Activated CD8-positive, alpha-beta memory T cell treated with anti-CD3 and anti-CD28 coated beads for 36 hours (primary cell): ENCODE results near the gene KRABD2.
"Not testable (repeated sequence)": the region's sequence is repeated elsewhere in the genome, so short reads cannot be mapped to it uniquely, and the experiment has no call there.

Experiments
- CTCF ChIA-PET: fragments of 350-600 bp; sonication (Branson Sonifier 250); formaldehyde crosslinking; loops from one replicate; lab custom pipeline; 2021; ENCODE audit warnings: antibody characterized with exemption; lab: Charles Lee
- POLR2A ChIA-PET: fragments of 350-600 bp; sonication (Branson Sonifier 250); formaldehyde crosslinking; loops from one replicate; lab custom pipeline; 2021; ENCODE audit warnings: antibody characterized with exemption; lab: Charles Lee

Gene KRABD2

DNA sequence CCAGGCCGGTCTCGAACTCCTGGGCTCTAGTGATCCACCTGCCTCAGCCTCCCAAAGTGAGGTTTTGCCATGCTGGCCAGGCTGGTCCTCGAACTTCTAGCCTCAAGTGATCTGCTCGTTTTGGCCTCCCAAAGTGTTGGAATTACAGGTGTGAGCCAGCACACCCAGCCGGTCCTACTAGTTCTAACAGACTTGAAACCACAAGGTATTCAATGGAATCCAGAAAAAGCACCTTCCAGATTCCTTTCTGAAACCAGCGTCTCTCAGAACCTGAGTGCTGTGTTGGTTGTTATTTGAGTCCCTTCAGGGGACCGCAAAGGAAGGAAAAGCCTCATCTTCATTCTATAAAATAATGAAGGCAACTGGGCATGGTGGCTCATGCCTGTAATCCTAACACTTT lies 4.1 kb downstream of the KRABD2 start:
- ChIA-PET POLR2A (no interaction called here), CTCF (no interaction called here)

DNA sequence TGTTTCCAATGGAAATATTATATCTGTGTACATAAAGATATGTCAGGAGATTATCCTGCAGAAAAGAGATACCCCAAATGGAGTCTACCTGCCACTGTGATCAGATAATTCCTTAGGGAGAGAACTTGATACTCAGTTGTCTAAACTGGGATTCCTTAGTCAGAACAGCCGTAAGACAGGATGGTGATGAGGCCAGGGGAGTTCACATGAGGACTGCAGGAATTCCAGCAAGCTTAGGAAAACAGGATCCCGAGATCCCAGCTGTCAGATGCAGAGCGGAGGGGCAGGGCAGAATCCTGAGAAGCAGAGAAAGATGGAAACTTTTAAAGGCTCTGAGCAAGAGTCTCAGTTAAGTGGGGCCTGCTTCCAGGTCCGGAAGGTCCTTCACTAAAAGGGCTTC lies 4.7 kb downstream of the KRABD2 start:
- POLR2A ChIA-PET = no interaction called here

DNA sequence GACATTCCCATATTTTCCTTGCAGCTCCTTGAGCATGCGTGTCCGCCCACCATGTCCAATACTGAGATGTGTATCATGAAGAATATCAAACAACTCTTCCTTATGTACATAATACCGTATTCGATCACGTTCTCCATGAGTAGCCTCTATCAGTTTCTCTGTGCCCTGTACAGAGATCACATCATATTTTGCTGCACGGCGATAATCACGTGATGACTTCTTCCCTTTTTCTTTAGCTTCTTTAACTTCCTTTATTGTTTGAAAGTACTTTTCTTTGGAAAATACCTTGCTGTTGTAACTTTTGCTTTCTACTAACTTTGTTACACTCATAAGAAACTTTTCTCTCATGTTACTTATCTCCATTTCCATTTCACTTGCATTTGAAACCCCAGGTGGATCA lies 6.6 kb downstream of the KRABD2 start:
- CTCF ChIA-PET = no interaction called here
- POLR2A ChIA-PET = no interaction called here

More for the DNA sequence above, 4.7 kb downstream of the KRABD2 start:
- CTCF ChIA-PET = no interaction called here

DNA sequence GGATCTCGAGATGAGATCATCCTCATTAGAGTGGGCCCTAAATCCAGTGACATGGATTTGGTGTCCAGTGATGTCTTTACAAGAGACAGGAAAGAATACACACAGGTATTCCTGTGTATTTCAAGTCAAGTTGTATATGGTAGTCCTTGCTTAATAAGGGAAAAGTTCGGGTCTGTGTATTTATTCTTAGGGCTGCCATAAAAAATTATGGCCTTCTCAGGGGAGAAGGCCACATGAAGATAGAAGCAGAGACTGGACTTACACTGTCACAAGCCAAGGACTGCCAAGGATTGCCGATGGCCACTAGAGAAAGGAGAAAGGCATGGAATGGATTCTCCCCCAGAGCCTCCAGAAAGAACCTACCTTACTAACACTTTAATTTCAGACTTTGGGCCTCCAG lies 8.3 kb downstream of the KRABD2 start:
- POLR2A ChIA-PET = no interaction called here
- CTCF ChIA-PET = no interaction called here

DNA sequence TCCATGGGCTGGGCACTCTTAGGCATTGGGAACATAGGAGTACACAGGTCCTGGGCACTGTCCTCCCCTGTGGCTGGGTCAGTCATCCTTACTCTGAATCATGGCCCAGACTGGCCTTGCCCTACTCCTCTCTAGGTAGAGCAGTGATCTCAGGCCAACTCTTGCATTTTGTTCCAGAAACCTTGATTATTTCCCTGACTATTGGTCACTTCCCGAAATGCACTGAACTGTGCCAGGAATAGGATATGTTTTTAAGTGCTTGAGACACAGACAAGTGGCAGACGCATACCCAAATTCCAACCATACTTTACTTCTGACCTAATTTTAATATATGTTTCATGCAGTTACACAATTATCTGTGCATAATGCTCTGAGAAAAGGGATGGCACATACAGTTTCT lies 10.3 kb downstream of the KRABD2 start:
- POLR2A ChIA-PET = no interaction called here

DNA sequence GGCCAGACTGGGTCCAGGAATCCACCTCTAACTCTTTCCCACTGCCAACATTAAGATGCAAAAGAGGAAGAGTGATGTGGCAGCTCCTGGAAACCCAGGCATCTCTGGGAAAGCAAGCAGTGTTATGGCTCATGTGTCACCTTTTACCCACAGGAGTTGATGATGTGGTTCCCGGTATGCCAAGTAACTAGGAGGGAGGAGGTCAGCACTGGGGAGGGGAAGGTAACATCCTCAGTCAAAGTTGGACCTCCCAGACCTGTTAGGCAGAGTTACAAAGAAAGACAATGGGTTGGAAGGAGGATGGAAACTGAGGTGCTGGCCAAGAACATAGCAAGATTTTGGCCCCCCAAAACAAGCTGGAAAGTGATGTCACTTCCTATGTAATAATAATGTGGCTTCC lies 11.4 kb downstream of the KRABD2 start:
- ChIA-PET CTCF (no interaction called here), POLR2A (no interaction called here)

More for the DNA sequence above, 10.3 kb downstream of the KRABD2 start:
- CTCF ChIA-PET = no interaction called here

DNA sequence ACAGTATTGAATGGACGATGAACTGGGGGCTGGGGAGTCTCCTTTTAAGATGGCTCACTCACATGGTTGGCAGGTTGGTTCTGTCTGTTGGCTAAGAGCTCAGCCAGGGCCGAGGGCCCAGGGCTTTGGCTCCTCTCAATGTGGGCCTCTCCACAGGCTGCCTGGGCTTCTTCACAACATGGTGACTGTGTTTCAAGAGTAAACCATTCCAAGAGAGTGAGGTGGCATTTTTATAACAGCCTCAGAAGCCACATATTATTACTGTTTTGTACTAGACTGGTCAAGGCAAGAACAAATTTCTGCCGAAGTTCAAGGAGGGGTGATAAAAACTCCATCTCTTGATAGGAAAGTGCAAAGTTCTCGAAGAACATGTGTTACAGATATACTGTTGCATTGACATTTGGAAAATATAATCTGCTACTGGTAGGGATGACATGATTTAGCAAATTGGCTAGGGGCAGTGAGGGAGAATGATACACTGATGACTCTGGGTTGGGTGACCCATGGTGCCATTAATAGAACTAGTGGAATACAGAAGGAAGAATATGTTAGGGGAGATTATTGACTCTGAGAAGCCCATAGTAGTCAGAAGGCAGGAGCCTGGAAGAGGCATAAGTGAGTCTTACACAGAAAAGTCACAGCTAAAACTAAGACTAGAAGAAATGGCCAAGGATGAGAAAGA lies 13.7 kb downstream of the KRABD2 start:
- CTCF ChIA-PET = no interaction called here
- POLR2A ChIA-PET = no interaction called here

DNA sequence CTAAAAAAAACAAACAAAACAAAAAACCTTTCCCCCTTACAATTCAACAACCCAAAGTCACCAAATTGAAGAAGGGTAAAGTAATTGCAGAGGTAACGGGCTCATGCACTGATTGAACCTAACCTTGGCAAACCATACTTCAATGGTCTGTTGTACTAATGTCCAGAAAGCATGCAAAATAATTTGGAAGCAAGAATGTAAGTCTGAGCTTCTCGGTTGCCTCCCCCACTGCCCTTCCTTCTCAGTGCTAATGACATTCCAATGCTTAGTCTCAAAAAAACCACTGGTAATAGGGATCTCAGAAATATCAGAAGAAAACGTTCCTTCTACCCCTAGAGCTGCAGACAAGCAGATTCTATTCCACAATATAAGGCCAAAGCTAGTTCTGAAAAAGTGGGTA lies 15.8 kb downstream of the KRABD2 start:
- ChIA-PET POLR2A (interaction anchor here (0.5 kb wide), 1 partner anchor 29 kb away, joined by 4 read pairs; no protein-coding TSS in a partner anchor), CTCF (interaction anchor here (0.6 to 1.1 kb wide), 2 partner anchors 16 to 114 kb away, joined by 3 to 4 read pairs; partner anchors contain the start of gene KRABD2)

DNA sequence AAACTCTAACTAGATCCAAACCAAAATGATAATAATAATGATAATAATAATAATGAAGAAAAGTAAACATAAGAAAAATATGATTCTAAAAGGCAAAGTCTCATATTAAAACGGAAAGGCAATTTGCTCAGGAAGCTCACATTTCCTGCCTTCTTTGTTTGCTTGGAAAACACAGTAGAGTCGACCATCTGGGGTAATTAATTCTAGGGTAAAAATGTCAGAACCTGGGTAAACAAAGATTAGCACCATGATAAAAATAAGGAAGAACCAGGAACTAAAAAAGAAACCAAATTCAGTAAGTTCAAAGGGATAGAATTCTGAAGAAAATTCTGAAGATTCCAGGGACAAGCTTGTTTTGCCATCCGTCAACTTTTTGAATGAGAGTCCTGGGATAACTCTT lies 16.2 kb downstream of the KRABD2 start:
- ChIA-PET CTCF (interaction anchor here (1.1 kb wide), 1 partner anchor 16 kb away, joined by 3 read pairs; the partner anchor contains the start of gene KRABD2), POLR2A (interaction anchor here (0.5 kb wide), 1 partner anchor 28 kb away, joined by 4 read pairs; no protein-coding TSS in a partner anchor)

DNA sequence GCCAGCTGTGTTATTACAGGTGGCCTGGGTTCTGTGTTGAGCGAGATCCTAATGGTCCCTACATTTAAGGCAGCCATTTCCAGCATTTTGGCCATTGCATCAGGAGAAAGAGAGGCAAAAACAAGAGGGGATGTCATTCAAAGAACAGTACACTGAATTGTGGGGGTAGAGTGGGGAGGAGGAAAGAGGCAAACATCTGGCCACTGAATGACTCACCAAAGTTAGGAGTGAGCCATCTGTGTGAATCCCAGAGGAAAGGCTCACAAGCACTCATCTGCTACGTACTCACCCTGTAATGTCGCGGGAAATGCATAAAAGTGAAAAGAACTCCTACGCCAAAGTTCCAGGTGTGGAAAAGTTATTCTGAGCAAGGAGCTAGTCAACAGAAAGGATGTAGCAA lies 16.7 kb downstream of the KRABD2 start:
- ChIA-PET POLR2A (no interaction called here), CTCF (interaction anchor here (0.8 kb wide), 1 partner anchor 60 kb away, joined by 5 read pairs; no protein-coding TSS in a partner anchor)

DNA sequence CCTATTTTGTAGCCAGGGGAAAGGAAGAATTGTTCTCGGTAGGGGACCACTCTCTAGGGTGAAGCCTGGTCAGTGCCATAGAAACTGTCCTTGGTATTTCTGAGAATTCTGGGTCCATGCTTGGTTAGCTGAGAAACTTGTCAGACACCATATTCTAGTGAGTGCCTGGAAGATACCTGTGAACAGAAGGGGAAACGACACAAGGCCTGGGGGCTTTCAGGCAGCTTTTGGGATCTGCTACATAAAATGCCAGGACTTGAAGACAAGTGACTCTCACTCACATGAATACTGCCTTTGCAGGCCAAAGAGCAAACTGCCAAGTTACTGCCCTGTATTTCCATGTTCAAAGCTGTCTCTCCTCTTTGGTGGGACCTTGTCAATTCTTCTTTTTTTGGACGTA lies 18.6 kb downstream of the KRABD2 start:
- ChIA-PET CTCF (no interaction called here), POLR2A (no interaction called here)

DNA sequence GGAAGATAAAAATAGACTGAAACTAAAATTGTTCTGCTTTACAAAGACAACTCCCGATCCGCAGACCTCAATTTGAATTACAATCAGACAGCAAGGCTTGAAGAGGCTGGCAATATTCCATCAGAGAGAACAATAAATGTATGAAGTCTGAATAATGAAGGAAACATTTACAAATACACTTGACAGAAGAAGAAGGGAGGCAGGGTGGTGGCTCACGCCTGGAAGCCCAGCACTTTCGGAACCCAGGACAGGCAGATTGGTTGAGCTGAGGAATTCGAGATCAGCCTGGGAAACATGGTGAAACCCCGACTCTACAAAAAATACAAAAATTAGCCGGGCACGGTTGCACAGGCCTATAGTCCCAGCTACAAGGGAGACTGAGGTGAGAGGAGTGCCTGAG lies 22.3 kb downstream of the KRABD2 start:
- POLR2A ChIA-PET = interaction anchor here (0.8 kb wide), 1 partner anchor 28 kb away, joined by 3 read pairs; no protein-coding TSS in a partner anchor
- CTCF ChIA-PET = no interaction called here

DNA sequence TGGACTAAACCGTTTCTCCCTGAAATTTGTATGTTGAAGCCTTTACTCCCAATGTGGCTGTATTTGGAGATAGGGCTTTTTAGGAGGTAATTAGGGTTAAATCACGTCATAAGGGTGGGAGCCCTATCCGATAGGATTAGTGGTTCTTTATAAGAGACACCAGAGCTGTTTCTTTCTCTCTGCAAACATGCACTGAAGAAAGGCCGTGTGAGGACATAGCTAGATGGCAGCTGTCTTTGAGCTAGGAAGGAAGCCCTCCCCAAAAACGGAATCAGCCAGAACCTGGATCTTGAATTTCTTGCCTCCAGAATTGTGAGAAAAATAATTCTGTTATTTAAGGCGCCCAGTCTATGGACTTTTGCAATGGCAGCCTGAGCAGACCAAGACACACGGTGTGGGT lies 22.8 kb downstream of the KRABD2 start:
- POLR2A ChIA-PET = interaction anchor here (0.8 kb wide), 1 partner anchor 27 kb away, joined by 3 read pairs; no protein-coding TSS in a partner anchor
- CTCF ChIA-PET = no interaction called here

DNA sequence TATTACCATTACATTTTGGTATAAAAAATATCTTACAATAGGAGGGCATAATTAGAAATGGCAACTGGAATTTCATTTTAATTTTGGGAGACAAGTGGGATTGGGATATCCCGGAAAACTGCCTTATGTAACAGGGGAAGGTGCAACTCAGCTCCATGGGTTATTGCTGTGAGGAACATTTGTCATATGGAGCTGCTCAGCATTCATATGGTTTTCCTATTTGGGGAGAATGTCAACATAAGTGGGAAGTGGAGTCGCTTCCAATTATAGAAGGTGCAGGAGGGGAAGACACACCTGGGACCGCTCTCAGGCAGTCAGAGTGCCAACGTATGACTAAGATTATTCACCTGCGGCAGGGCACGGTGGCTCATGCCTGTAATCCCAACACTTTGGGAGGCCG lies 26.2 kb downstream of the KRABD2 start:
- POLR2A ChIA-PET = no interaction called here
- CTCF ChIA-PET = no interaction called here

DNA sequence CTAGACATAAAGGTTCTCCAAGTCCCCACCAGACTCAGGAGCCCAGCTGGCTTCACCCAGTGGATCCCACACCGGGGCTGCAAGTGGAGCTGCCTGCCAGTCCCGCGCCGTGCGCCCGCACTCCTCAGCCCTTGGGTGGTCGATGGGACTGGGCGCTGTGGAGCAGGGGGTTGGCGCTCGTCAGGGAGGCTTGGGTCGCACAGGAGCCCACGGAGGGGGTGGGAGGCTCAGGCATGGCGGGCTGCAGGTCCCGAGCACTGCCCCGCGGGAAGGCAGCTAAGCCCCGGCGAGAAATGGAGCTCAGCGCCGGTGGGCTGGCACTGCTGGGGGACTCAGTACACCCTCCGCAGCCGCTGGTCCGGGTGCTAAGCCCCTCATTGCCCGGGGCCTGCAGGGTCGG lies 29.5 kb downstream of the KRABD2 start:
- CTCF ChIA-PET, POLR2A ChIA-PET: not testable (repeated sequence)

DNA sequence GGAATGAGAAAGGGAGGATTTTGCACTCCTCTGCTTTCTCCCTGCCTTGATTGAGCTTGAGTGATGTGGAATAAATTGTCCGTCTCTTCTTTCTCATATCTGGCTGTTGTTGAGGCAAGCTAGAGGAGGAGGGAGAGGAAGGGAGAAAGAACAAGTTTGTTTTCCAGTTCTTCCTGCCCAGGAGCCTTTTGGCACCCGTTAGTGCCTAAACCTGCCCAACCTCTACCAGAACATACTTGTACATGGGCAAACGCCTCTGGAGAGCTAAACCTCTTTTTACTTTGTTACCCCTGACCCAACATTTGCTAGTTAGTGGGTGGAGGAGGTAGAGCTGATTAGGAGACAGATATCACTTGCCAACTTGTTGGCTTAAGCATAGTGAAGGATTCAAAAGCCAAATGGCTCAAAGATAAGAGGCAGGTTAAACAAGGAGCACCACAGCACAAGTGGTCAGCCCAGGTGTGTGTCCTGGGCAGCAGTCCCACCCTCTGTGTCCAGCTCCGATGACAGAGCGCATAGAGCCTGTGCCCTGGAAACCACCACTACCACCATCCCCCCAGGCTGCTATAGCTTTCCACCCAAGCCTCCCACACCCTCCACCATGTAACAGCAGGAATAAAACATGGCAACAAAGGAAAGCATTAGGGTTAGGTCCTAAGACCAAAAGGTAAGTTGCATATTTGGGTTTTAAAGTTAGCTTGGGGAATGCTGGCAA lies 30.4 kb downstream of the KRABD2 start:
- POLR2A ChIA-PET = no interaction called here
- CTCF ChIA-PET = no interaction called here

DNA sequence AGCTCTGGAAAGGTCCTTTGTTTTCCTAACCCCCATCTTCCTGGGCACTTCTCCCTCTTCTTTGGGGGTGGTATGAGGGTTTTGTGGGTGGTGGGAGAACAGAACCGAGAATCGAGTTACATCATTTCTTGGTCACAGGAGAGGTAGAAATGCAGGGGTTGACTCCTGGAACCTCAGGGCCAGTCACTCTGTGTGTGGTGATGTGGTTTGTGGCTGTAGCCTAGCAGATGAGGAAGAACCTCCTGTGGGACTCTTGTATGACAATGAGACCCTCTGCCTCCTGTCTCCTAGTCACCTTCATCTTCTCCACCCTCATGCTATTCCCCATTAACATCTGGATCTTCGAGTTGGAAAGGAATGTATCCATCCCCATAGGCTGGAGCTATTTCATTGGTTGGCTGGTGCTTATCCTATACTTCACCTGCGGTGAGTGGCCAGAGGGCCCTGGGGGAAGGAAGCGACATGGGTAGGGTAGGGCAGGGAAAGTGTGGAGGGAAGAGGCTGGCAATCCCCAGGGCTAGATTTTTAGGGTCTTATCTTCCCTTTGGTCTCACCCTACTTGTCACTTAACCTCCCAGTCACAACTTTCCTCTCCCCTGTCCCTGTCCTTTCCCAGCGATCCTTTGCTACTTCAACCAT lies 31.3 kb downstream of the KRABD2 start:
- CTCF ChIA-PET = no interaction called here

DNA sequence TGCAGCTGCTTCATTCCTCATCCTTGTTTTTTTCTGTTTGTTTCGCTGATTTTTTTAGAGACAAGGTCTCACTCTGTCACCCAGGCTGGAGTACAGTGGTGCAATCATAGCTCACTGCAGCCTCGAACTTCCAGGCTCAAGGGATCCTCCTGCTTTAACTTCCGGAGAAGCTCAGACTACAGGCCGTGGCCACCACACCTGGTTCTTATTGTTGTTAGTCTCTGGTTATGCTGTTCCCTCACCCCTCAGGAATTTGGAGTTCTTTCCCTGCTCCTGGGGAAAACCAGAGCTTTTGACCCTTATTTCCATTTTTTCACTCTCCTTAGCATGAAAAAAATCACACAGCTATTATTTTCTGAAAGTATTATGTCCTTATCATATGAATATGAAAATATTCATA lies 35.0 kb downstream of the KRABD2 start:
- ChIA-PET POLR2A (no interaction called here), CTCF (no interaction called here)

More for the DNA sequence above, 31.3 kb downstream of the KRABD2 start:
- POLR2A ChIA-PET = no interaction called here

DNA sequence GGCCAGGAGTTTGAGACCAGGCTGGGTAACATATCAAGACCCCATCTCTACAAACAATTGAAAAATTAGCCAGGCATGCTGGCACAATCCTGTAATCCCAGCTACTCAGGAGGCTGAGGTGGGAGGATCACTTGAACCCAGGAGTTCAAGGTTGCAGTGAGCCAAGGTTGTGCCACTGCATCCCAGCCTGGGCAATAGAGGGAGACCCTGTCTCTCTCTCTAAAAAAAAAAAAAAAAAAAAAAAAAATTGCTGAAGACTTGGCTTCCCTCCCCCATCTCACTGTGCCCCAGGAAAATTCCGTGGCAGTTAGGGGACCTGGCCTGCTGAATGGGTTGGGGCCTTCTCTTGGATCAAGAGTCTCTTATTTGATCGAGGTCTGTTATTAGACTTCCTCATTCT lies 37.0 kb downstream of the KRABD2 start, which contains the start of gene ODF4:
TSS of gene ODF4 (plus strand) at position 301 of the 400 bp plus-strand sequence. CDS start 212 bp downstream, outside the sequence.
- CTCF ChIA-PET = no interaction called here
- POLR2A ChIA-PET = no interaction called here

DNA sequence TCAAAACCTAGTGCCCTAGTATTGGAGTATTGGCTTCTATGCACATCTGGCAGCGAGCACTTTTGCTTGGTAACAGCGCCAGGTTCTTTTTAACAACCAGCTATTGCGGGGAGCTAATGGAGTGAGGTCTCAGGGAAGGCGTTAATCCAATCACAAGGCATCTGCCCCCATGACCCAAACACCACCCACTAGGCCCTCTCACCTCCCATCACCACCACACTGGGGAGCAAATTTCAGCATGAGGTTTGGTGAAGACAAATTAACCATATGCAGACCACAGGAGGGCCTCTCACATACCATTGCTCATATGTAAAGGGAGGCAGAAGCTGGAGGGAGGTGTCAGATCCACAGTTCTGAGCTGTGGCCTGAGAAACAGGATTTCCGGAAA lies 37.8 kb downstream of the KRABD2 start:
- POLR2A ChIA-PET = no interaction called here
- CTCF ChIA-PET = no interaction called here
